Endodermal cell (in vitro differentiated cells): Measurements from ENCODE around the gene EPS8L3. TPM values are rescaled to one million over a fixed set of nuclear protein-coding genes. Genes with fewer than 3 reads are reported as not detected.

Experiments used
- DNase-seq: peaks from one replicate; pipeline ENCODE4 v3.0.0-alpha.2; 2017
- H3K27ac ChIP-seq: 2 replicates; pipeline ENCODE4 v1.5.1; 2013; ENCODE audit warnings: mild to moderate bottlenecking, low read depth, low read length, moderate library complexity
- H3K27me3 ChIP-seq: 2 replicates; pipeline ENCODE4 v1.6.1; 2013; ENCODE audit warnings: mild to moderate bottlenecking, low read length, moderate library complexity; ENCODE audit not compliant: insufficient read depth, control insufficient read depth, poor library complexity, severe bottlenecking
- H3K36me3 ChIP-seq: 2 replicates; pipeline ENCODE4 v1.7.0; 2013; ENCODE audit warnings: mild to moderate bottlenecking, low read length, moderate library complexity; ENCODE audit not compliant: control insufficient read depth, insufficient read depth
- H3K4me1 ChIP-seq: one replicate; pipeline ENCODE4 v1.7.0; 2013; ENCODE audit warnings: low read length; ENCODE audit not compliant: control insufficient read depth, insufficient read depth
- H3K4me3 ChIP-seq: 2 replicates; pipeline ENCODE4 v1.5.1; 2013; ENCODE audit warnings: mild to moderate bottlenecking, low read length, moderate library complexity
- H3K9ac ChIP-seq: 2 replicates; pipeline ENCODE4 v1.6.1; 2013; ENCODE audit warnings: mild to moderate bottlenecking, low read length, moderate library complexity; ENCODE audit not compliant: poor library complexity, severe bottlenecking; ENCODE audit errors: extremely low read depth
- H3K9me3 ChIP-seq: 2 replicates; pipeline ENCODE4 v1.6.1; 2013; ENCODE audit warnings: mild to moderate bottlenecking, low read length, moderate library complexity; ENCODE audit not compliant: control insufficient read depth
- H3K27ac Mint-ChIP-seq: 2 replicates; pipeline ENCODE4 v1.8.0; 2020; ENCODE audit warnings: mixed read lengths
- H3K27me3 Mint-ChIP-seq: 2 replicates; pipeline ENCODE4 v1.8.0; 2021; ENCODE audit warnings: mild to moderate bottlenecking, mixed read lengths; ENCODE audit not compliant: insufficient read depth
- H3K36me3 Mint-ChIP-seq: 2 replicates; pipeline ENCODE4 v1.8.0; 2020; ENCODE audit warnings: low read depth, mixed read lengths
- H3K4me1 Mint-ChIP-seq: 2 replicates; pipeline ENCODE4 v1.8.0; 2020; ENCODE audit warnings: mixed read lengths
- H3K4me3 Mint-ChIP-seq: 2 replicates; pipeline ENCODE4 v1.8.0; 2020; ENCODE audit warnings: mild to moderate bottlenecking, moderate library complexity, mixed read lengths
- H3K9me3 Mint-ChIP-seq: 2 replicates; pipeline ENCODE4 v1.8.0; 2020; ENCODE audit warnings: mild to moderate bottlenecking, mixed read lengths
- WGBS, 2 experiments: methylation state at CpG; one replicate each; pipeline versions ENCODE4 v1.1.5 to v1.1.7; 2013; ENCODE audit warnings: missing lambda C conversion rate in 2 of 2, mixed read lengths in 1 of 2; ENCODE audit not compliant: insufficient coverage in 1 of 2, insufficient read length in 1 of 2; 5-methylcytosine and 5-hydroxymethylcytosine counted together
- total RNA-seq, 2 donors: library from RNA; stranded (reverse); fragmentation: NEBNext Ultra II Directional in 1 of 2; extraction: Animal tissue kit (Norgen Biotek cat#: 25700) in 1 of 2; gene quantifications; 2 replicates in 1 of 2; 3 replicates in 1 of 2; pipeline ENCODE4 v1.2.1, GENCODE V29; 2021
- TF ChIP-seq, protein P1 (sequence below): fragments of 200-600 bp; sonication (generic); conservative IDR thresholded peaks from 2 replicates; pipeline ENCODE4 v1.5.0; 2021; ENCODE audit warnings: antibody characterized with exemption, mild to moderate bottlenecking

Gene EPS8L3
- total RNA-seq, 2 donors from 2014 or later: not detected

DNA sequence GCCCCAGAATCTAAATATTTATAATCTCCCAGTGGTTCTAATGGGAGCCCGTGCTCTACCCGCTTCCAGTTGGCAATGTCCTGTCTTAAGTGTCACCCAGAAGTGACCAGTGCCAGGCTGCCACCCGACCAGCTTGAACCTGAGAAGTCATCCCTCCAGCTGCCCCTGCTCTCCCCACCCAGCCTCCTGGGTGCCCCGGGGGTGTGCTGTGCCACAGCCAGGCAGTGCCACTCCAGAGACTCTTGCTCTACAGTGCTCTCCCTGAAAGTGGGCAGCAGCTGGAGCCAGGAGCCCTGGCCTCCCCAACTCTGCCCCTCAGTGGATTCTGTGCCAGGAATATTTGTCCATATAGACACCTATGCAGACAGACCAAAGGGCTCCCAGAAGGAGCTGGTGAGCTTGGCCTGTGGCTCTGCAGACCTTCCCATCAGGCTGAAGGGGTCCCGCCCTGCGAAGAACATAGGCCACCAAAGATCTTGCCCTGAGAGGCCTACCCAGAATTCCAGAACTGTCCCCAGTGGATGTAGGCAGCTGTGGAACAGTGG, 9.0 kb upstream of the EPS8L3 start:
- Histone ChIP-seq H3K27me3 (no peaks in the 10 kb centered on the region), H3K36me3 (no peaks in the 10 kb centered on the region), H3K9ac (no peak overlapping the region), H3K9me3 (no peaks in the 10 kb centered on the region), H3K4me1 (no peaks in the 10 kb centered on the region), H3K27ac (no peak overlapping the region), H3K4me3 (no peak overlapping the region)
- TF ChIP-seq, protein P1, sequence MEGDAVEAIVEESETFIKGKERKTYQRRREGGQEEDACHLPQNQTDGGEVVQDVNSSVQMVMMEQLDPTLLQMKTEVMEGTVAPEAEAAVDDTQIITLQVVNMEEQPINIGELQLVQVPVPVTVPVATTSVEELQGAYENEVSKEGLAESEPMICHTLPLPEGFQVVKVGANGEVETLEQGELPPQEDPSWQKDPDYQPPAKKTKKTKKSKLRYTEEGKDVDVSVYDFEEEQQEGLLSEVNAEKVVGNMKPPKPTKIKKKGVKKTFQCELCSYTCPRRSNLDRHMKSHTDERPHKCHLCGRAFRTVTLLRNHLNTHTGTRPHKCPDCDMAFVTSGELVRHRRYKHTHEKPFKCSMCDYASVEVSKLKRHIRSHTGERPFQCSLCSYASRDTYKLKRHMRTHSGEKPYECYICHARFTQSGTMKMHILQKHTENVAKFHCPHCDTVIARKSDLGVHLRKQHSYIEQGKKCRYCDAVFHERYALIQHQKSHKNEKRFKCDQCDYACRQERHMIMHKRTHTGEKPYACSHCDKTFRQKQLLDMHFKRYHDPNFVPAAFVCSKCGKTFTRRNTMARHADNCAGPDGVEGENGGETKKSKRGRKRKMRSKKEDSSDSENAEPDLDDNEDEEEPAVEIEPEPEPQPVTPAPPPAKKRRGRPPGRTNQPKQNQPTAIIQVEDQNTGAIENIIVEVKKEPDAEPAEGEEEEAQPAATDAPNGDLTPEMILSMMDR: no peak
- H3K36me3 Mint-ChIP-seq: no peaks in the 10 kb centered on the region
- no peak overlapping the region for H3K27ac Mint-ChIP-seq
- whole genome bisulfite sequencing, 2 experiments: 91 to 92% methylated on average over 6 of the region's 6 CpGs
- no peaks in the 10 kb centered on the region for H3K9me3 Mint-ChIP-seq
- no peak overlapping the region for H3K4me3 Mint-ChIP-seq
- H3K27me3 Mint-ChIP-seq: peaks cover 18% of the 10 kb centered on the region
- no peak for DNase-seq
- H3K4me1 Mint-ChIP-seq: no peaks in the 10 kb centered on the region

DNA sequence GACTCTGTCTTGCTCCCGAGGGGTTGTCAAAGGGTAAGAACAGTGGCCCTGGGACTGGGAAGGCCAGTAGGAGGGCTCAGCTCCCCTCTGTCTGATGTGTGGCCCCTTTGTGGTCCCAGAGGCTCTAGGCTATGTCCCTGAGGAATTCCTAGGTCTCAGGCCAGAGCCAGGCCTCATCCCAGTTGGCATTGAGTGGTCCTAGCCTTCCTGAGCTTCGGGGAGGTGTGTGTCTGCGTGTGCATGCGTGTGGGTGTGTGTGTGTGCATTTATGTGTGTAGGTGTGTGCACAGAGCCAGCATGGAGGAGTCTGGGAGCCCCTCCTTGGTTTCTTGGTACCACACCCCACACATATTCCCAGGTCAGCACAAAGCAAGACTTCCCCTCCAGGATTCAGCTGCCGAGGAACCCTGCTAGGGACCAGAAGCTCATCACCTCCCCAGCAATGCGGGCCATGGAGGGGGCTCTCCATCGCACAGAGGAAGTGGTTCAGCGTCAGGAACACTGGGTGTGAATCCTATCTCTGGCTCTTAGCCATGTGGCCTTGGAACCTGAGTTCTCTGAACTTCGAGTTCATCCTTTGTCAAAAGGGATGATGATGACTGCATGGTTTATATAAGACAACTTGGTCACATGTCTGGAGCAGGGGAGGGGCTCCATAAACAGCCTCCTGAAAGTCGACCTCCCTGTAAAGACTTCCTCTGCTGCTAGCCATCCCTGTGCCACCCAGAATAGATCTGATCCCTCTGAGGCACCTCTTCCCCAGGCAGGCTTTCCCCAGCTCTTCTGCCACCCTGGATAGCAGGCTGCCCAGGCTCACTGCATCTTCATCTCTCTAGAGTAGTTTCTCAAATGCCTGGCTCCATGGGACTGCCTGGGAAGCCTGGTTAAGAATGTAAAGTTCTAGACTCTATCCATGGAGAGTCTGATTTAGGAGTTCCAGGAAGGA, 8.3 kb upstream of the EPS8L3 start:
- H3K27me3 Mint-ChIP-seq: peaks cover 18% of the 10 kb centered on the region
- no peaks in the 10 kb centered on the region for H3K4me1 Mint-ChIP-seq
- H3K4me3 Mint-ChIP-seq: no peak overlapping the region
- no peak for DNase-seq
- no peak overlapping the region for H3K27ac ChIP-seq
- no peak overlapping the region for H3K27ac Mint-ChIP-seq
- no peaks in the 10 kb centered on the region for H3K36me3 ChIP-seq
- H3K4me1 ChIP-seq: no peaks in the 10 kb centered on the region
- TF ChIP-seq, protein P1: no peak
- H3K9ac ChIP-seq: no peak overlapping the region
- H3K27me3 ChIP-seq: no peaks in the 10 kb centered on the region
- H3K9me3 Mint-ChIP-seq: no peaks in the 10 kb centered on the region
- no peaks in the 10 kb centered on the region for H3K36me3 Mint-ChIP-seq
- no peak overlapping the region for H3K4me3 ChIP-seq
- no peaks in the 10 kb centered on the region for H3K9me3 ChIP-seq
- 80 to 91% methylated on average over 7 to 10 of the region's 10 CpGs for WGBS, 2 experiments

DNA sequence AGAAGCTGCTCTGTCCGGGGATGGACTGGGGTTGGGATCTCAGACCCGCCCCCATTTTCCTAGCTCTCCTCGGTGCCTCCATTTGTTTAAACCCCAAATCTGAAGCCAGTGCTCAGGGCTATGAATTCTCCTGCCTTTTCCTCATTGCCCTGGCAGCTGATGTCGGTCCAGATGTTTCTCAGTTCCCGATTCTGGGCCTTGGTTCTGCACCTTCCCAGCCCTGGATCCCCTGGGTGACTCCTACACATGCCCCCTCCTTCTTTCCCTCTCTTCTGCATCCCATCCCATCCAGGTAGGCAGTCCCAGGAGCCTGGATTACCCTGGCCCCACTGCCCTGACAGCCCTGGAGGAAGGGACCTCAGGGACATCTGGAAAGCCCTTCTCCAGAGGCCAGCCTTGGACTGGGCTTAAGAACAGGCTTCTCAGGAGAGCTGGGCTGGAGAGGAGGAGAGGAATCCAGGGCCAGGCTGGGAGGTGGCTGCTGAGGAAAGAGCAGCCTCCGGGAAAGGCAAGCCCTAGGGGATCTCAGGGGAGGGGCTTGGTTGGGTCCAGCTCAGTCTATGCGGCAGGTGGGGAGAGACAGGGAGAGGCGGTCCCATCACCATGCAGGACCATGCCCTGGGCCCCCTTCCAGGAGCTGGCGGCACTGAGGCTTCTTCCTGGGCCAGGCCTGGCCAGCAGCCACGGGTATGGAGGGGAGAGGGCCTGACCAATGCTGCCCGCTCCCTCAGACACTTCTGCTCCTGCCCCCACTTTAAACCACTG, 6.8 kb upstream of the EPS8L3 start:
- Mint-ChIP-seq H3K36me3 (no peaks in the 10 kb centered on the region), H3K27ac (no peak overlapping the region), H3K4me3 (no peak overlapping the region), H3K4me1 (no peaks in the 10 kb centered on the region), H3K27me3 (peaks cover 8% of the 10 kb centered on the region), H3K9me3 (no peaks in the 10 kb centered on the region)
- no peak for DNase-seq
- no peak overlapping the region for H3K27ac ChIP-seq
- no peak overlapping the region for H3K4me3 ChIP-seq
- H3K27me3 ChIP-seq: no peaks in the 10 kb centered on the region
- H3K36me3 ChIP-seq: no peaks in the 10 kb centered on the region
- TF ChIP-seq, protein P1: no peak
- no peaks in the 10 kb centered on the region for H3K9me3 ChIP-seq
- 86 to 95% methylated on average over 8 to 11 of the region's 11 CpGs for WGBS, 2 experiments
- H3K9ac ChIP-seq: no peak overlapping the region
- H3K4me1 ChIP-seq: no peaks in the 10 kb centered on the region
